RCC 7860 (cell line): ENCODE data around the gene CCDC83.
A peak's percentile ranks its signal among the peaks of the same experiment; 100 is the strongest.
"Not testable (repeated sequence)": the region's sequence is repeated elsewhere in the genome, so short reads cannot be mapped to it uniquely, and the experiment has no call there.

Experiments
- DNase-seq: peaks from one replicate; pipeline ENCODE4 v3.0.0-alpha.2; 2015; ENCODE audit warnings: low spot score
- FAIRE-seq: peaks from 2 replicates; lab custom pipeline; 2012; peaks lifted over from hg19 to GRCh38; lab: Jason Lieb, UNC

Gene CCDC83

GRCh38 chr11:85935751-85936150, 80.6 kb downstream of the CCDC83 start:
- FAIRE-seq: no peak
- DNase-seq: no peak

DNA sequence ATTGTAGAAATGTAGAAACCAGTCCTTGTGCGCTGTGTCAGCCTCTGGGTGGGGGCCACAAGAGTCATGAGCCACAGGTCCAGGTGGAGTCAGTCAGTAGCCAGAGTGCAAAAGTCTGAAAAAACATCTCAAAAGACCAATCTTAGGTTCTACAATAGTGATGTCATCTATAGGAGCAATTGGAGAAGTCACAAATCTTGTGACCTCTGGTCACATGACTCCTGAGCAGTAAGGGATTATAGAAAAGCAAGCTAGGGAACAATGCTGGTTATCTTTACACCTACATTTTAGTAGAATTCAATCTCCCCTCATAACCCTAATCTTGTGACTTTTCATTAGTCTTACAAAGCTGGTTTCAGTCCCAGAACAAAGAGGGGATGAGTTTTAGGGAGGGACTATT, 82.7 kb downstream of the CCDC83 start:
- DNase-seq (no peak), FAIRE-seq (no peak)

- DNase-seq (no peak), FAIRE-seq (no peak)
Observed at GRCh38 chr11:85939099-85940015, 84.2 kb downstream of the CCDC83 start.

DNA sequence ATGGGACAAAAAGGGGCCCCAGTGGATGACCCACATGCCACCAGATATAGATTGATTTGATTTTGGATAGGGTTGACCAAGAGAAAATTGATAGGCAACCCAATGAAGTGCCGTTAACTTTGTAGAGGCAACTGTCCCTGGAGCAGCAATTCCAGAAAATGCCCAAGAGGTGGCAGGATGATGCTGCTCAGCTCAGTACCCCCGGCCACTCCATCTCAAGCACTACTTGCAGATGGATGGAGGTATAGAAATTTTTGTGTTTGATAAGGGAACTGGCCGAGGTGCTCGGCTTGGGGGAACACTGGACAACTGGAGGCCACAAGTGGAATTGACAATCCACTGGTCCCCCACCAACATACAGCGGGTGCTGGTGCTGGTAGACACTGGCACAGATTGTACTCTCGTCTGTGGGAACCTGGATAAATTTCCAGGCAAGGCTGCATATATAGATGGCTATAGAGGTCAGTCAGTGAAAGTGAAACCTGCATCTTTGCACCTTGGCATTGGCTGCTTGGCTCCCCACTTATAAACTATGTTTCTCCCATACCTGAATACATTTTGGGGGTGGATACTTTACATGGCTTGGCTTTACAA, 86.3 kb downstream of the CCDC83 start:
- FAIRE-seq: no peak
- peak; percentile 24 for DNase-seq

DNA sequence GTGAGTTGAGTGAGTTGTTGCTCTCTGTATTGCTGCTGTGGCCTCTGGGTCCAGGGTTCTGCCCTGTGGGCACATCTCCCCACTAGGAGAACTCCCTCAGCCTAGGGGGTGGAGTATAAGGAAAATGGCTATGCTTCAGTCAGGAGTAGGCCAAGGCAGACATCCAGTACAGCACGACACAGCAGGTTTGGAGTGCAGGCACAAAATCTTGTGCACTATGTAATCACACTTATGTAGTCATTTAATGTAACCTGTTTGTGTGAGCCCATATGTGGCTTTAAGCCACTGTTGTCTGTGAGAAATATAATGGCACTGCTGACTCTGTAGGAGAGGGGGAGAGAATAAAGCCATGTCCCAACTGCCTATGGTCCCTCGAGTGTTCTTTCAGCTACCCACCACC, 90.1 kb downstream of the CCDC83 start:
- DNase-seq (no peak), FAIRE-seq (no peak)

DNA sequence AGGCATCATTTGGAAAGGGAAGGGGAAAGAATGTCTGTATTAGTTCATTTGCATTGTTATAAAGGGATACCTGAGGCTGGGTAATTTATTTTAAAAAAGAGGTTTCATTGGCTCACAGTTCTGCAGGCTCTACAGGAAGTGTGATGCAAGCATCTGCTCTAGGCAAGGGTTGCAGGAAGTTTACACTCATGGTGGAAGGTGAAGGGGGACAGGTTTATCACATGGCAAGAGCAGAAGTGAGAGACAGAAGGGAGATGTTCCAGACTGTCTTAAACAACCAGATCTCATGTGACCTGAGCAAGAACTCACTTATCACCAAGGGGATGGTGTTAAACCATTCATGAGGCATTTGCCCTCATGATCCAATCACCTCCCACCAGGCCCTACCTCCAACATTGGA, 90.6 kb downstream of the CCDC83 start:
- no peak for DNase-seq
- FAIRE-seq: no peak

GRCh38 chr11:85946221-85946620, 91.0 kb downstream of the CCDC83 start:
- DNase-seq: no peak
- FAIRE-seq: no peak

- FAIRE-seq: peak; percentile 66
- peak; percentile 61 for DNase-seq
Observed at GRCh38 chr11:85947431-85948272, 92.5 kb downstream of the CCDC83 start.

DNA sequence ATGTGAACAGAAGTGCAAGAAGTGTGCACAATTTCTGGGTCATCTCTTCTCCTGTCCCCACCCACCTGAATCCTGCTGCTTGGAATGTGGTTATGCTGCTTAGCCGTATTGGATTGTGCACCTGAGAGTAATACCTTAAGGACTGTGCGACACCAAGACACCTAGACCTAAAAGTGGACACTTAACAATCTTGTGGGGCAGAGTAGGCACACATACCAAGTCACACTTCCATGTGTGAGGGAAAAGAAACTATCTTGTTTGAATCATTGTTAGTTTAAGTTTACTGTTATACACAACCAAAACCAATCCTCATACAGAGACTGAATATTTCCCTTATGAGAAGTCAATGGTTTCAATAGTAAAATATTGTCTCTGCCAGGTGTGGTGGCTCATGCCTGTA, 93.7 kb downstream of the CCDC83 start:
- no peak for DNase-seq
- no peak for FAIRE-seq

DNA sequence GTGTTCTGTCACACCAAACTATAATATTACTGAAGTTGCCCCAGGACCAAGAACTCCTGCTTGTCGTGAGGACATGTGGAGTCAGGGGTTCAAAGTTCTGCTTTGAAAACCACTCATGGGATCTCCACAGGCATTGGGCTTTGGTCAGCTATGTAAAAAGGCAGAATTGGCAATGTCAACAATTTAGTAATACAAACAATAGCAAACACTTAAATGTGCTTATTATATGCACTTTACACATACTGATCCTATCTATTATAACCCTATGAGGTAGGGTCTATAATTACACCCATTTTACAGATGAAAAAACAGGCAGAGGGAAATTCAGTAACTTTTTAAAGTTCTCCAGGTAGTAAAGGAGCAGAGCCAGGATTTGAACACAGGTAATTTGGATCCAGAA, 94.6 kb downstream of the CCDC83 start:
- FAIRE-seq (no peak), DNase-seq (no peak)

DNA sequence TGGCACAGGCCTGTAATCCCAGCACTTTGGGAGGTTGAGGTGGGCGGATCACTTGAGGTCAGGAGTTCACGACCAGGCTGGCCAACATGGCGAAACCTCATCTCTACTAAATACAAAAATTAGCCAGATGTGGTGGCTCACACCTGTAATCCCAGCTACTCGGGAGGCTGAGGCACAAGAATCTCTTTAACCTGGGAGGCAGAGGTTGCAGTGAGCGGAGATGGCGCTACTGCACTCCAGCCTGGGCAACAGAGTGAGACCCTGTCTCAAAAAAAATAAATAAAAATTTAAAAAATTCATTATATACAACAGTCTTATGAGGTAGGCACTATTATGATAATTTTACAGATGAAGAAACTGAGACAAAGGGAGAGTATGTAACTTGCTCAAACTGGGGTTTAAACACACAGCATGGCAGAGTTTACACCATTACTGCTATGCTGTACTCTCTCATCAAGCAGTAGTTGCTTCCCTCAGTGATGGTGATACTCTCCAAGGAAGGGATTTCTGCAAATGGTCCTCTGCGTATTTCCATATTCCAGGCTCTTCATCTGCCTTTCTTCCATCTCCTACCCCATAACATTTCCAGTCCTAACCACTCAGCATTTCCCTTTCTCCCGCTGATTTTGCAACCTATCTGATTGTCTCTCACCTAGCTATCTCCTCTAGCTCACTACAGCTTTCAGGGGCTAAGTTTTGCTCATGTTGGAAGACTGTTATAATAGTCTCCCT, 95.3 kb downstream of the CCDC83 start:
- DNase-seq: no peak
- FAIRE-seq: no peak

- FAIRE-seq (no peak), DNase-seq (no peak)
Observed at GRCh38 chr11:85951049-85951405, 95.8 kb downstream of the CCDC83 start.

- DNase-seq (no peak), FAIRE-seq (no peak)
Observed at GRCh38 chr11:85951428-85952107, 96.4 kb downstream of the CCDC83 start.

DNA sequence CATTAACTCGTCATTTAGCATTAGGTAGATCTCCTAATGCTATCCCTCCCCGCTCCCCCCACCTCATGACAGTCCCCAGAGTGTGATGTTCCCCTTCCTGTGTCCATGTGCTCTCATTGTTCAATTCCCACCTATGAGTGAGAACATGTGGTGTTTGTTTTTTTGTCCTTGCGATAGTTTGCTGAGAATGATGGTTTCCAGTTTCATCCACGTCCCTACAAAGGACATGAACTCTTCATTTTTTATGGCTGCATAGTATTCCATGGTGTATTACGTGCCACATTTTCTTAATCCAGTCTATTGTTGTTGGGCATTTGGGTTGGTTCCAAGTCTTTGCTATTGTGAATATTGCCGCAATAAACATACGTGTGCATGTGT, 96.9 kb downstream of the CCDC83 start:
- not testable (repeated sequence) for DNase-seq, FAIRE-seq

GRCh38 chr11:85953491-85954143, 98.4 kb downstream of the CCDC83 start:
- FAIRE-seq (no peak), DNase-seq (no peak)

DNA sequence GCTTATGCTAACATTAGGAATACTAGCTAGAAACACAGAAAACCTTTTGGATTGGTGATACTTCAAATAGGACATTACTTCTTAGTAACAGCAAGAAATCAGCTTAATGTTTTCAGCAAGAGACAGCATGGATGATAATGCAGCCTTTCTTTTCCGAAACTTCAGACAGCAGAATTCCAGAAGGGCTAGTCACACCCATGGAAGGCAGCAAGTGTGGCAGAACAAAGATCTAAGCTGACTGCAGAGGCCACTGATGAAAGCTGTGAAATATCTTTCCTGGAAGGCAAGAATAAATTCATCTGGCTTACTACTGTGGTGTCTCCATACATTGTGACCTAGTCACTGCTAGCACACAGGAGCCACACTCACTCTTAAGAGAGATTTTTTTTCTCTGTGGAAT, 100.3 kb downstream of the CCDC83 start:
- no peak for DNase-seq
- FAIRE-seq: no peak

DNA sequence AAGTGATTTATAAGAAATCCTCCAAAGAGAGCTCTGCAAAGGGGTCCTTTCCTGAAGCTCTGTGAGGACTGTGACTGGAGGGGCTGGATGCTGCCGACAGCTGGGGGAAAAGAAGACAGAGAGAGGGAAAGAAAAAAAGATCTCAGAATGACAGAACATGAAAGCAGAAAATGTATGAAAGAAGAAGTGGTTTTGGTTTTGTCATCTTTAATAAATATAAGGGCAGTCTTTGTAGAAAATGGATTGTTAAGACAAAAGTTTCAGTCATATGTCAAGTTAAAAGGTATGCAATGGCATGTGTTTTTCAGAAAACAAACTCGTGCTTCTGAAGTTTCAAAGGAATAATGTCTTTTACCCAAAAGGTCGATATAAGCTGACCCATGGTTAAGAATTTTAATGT, 105.5 kb downstream of the CCDC83 start:
- no peak for FAIRE-seq
- no peak for DNase-seq

- no peak for DNase-seq
- no peak for FAIRE-seq
Observed at GRCh38 chr11:85961130-85961529, 105.9 kb downstream of the CCDC83 start.

GRCh38 chr11:85961930-85962363, 106.8 kb downstream of the CCDC83 start:
- no peak for FAIRE-seq

GRCh38 chr11:85965202-85965601, 110.0 kb downstream of the CCDC83 start:
- DNase-seq: no peak
- no peak for FAIRE-seq

More at GRCh38 chr11:85961930-85962363, 106.8 kb downstream of the CCDC83 start:
- no peak for DNase-seq
